Measurements from ENCODE around the gene BAHCC1.

GRCh38 chr17:81418710-81419318 lies 23.6 kb downstream of the BAHCC1 start:
- TF ChIP-seq CTCF (IDR thresholded peaks at IDR 0.05 in 2 of 3, conservative IDR thresholded peaks at IDR 0.05 in 1 of 3; ENCODE audit: control insufficient read depth in 2 of 3, extremely low read depth in 1 of 3, insufficient read depth in 1 of 3, low read depth in 3 of 3, low read length in 3 of 3) (no peak), CEBPB (IDR thresholded peaks at IDR 0.05; ENCODE audit: borderline replicate concordance in 1 of 2, low read depth in 2 of 2, low read length in 2 of 2) (no peak)
